Measurements from ENCODE around the gene METTL24.

- TF ChIP-seq CTCF (conservative IDR thresholded peaks at IDR 0.05 in 1 of 2, IDR thresholded peaks at IDR 0.05 in 1 of 2; ENCODE audit: low read depth in 1 of 2, low read length in 2 of 2) (no peak), EZH2 (IDR thresholded peaks at IDR 0.05; ENCODE audit: low read length, missing control alignments) (no peak)
Measured at GRCh38 chr6:110328259-110328658, 29.9 kb downstream of the METTL24 start.

All from fibroblast of lung (primary cell).